PFSK-1 (cell line): ENCODE results near the gene F5.

Source experiments
- POLR2AphosphoS5 ChIP-seq: IDR thresholded peaks from 2 replicates; pipeline ENCODE4 v1.6.1; 2012; ENCODE audit warnings: low read depth, mild to moderate bottlenecking, control low read depth, low read length, moderate library complexity
- SIN3A ChIP-seq: IDR thresholded peaks from 2 replicates; pipeline ENCODE4 v1.6.1; 2012; ENCODE audit warnings: mild to moderate bottlenecking, low read length, moderate library complexity, borderline replicate concordance; ENCODE audit not compliant: insufficient read depth
- TAF1 ChIP-seq: IDR thresholded peaks from 2 replicates; pipeline ENCODE4 v1.6.1; 2012; ENCODE audit warnings: low read length, control low read depth, borderline replicate concordance; ENCODE audit not compliant: insufficient read depth
- TF ChIP-seq, protein P1 (sequence below), 2 experiments: IDR thresholded peaks; 2 replicates each; pipeline versions ENCODE4 v1.6.1 to v1.8.0; 2011 to 2012; ENCODE audit warnings: low read depth in 2 of 2, low read length in 2 of 2, control low read depth in 1 of 2, inconsistent platforms in 1 of 2, mild to moderate bottlenecking in 1 of 2, moderate library complexity in 1 of 2; ENCODE audit not compliant: insufficient read depth in 1 of 2

DNA sequence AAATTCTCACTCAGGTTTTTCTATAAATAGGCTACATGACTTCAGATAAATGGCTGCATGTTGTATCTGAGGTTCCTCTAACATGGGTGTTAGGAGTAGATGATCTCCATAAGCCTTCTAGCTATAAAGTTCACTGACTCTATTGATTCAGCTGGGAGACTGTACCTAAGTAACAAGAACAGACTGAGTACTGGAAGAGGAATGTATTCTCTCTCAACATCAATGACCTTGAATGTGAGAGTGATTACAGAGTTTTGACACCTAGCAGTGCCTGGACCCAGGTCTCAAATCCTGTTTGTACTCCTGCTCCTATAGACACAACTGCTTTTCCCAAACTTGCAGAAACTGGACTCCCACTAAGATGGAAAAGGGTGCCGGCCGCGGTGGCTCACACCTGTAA is 91.9 kb downstream of the F5 start:
- TF ChIP-seq TAF1 (no peak), POLR2AphosphoS5 (no peak), SIN3A (no peak)
- TF ChIP-seq, protein P1, sequence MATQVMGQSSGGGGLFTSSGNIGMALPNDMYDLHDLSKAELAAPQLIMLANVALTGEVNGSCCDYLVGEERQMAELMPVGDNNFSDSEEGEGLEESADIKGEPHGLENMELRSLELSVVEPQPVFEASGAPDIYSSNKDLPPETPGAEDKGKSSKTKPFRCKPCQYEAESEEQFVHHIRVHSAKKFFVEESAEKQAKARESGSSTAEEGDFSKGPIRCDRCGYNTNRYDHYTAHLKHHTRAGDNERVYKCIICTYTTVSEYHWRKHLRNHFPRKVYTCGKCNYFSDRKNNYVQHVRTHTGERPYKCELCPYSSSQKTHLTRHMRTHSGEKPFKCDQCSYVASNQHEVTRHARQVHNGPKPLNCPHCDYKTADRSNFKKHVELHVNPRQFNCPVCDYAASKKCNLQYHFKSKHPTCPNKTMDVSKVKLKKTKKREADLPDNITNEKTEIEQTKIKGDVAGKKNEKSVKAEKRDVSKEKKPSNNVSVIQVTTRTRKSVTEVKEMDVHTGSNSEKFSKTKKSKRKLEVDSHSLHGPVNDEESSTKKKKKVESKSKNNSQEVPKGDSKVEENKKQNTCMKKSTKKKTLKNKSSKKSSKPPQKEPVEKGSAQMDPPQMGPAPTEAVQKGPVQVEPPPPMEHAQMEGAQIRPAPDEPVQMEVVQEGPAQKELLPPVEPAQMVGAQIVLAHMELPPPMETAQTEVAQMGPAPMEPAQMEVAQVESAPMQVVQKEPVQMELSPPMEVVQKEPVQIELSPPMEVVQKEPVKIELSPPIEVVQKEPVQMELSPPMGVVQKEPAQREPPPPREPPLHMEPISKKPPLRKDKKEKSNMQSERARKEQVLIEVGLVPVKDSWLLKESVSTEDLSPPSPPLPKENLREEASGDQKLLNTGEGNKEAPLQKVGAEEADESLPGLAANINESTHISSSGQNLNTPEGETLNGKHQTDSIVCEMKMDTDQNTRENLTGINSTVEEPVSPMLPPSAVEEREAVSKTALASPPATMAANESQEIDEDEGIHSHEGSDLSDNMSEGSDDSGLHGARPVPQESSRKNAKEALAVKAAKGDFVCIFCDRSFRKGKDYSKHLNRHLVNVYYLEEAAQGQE (IDR thresholded peaks at IDR 0.05; ENCODE audit: insufficient read depth in 1 of 2, low read depth in 2 of 2, low read length in 2 of 2) = no peak
